Measurements from ENCODE around the gene FAM200C. TPM values are rescaled to one million over a fixed set of nuclear protein-coding genes. Genes with fewer than 3 reads are reported as not detected.

FAM200C gene
- total and polyA plus RNA-seq, 7 donors, result 0.92 to 12.3 (median 4.3) TPM

DNA sequence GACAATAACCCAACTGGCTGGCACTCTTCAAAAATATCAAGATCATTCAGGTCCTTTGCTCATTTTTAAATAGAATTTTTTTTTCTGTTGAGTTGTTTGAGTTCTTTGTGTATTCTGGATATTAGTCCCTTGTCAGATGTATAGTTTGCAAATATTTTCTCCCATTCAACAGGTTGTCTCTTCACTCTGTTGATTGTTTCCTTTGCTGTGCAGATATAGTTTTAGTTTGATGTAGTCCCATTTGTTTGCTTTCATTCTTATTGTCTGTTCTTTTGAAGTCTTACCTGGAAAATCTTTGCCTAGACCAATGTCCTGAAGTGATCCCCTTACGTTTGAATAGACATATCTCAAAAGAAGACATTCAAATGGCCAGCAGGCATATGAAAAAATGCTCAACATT, 44.6 kb upstream of the FAM200C start:
- Histone ChIP-seq H3K9me3 (no peaks in the 10 kb centered on the region), H3K27ac (no peak overlapping the region), H3K27me3 (no peaks in the 10 kb centered on the region), H3K4me1 (no peaks in the 10 kb centered on the region), H3K36me3 (no peaks in the 10 kb centered on the region), H3K4me3 (no peak overlapping the region)
- 82 to 87% methylated on average over 1 of the region's 1 CpG for WGBS, 2 donors
- TF ChIP-seq EP300 (IDR thresholded peaks at IDR 0.05) (no peak), POLR2A (IDR thresholded peaks at IDR 0.05) (no peak), POLR2AphosphoS5 (IDR thresholded peaks at IDR 0.05) (no peak)
- TF ChIP-seq, protein P1, sequence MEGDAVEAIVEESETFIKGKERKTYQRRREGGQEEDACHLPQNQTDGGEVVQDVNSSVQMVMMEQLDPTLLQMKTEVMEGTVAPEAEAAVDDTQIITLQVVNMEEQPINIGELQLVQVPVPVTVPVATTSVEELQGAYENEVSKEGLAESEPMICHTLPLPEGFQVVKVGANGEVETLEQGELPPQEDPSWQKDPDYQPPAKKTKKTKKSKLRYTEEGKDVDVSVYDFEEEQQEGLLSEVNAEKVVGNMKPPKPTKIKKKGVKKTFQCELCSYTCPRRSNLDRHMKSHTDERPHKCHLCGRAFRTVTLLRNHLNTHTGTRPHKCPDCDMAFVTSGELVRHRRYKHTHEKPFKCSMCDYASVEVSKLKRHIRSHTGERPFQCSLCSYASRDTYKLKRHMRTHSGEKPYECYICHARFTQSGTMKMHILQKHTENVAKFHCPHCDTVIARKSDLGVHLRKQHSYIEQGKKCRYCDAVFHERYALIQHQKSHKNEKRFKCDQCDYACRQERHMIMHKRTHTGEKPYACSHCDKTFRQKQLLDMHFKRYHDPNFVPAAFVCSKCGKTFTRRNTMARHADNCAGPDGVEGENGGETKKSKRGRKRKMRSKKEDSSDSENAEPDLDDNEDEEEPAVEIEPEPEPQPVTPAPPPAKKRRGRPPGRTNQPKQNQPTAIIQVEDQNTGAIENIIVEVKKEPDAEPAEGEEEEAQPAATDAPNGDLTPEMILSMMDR (IDR thresholded peaks at IDR 0.05), result no peak
- no peak for DNase-seq
- intact Hi-C loops (cut with DNase I), result loop anchor here (5.0 kb wide), 1 partner anchor 63 kb away; no protein-coding TSS in a partner anchor

DNA sequence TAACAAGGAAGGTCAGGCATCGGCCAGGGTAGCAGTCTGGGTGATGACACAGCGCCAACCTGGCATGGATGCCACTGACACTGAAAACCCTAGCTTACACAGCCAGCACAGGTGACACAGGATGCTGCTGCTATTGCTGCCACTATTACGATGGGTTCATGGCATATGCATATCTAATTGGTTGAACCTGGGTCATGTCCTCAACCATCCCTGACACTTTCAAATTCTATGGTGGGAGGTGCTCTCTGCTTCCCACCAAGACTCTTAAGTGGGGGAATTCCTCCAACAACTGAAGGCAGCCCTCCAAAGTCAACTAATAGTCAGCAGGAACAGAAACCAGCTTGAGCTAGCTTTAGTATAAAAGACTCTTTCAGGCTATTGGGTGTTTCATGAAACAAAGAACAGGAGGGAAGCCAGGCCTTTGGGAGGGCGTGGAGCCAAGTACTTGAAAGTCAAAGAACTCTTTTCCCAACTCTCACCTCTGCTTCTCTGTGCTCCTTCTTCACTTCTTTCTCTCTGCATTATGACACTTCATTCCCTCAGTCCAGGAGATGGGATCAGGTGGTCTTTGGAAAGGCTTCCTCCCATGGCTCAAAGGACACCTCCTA, 43.1 kb upstream of the FAM200C start:
- H3K27ac ChIP-seq, result no peak overlapping the region
- TF ChIP-seq POLR2A (IDR thresholded peaks at IDR 0.05) (no peak), EP300 (IDR thresholded peaks at IDR 0.05) (no peak), POLR2AphosphoS5 (IDR thresholded peaks at IDR 0.05) (no peak)
- TF ChIP-seq, protein P1 (IDR thresholded peaks at IDR 0.05), result no peak
- peaks cover 0 to 7% (median 6%) of the 10 kb centered on the region in 4 donors for H3K4me1 ChIP-seq
- 69 to 78% methylated on average over 4 of the region's 4 CpGs for WGBS, 2 donors
- H3K27me3 ChIP-seq, result no peaks in the 10 kb centered on the region
- intact Hi-C loops (cut with DNase I), result loop anchor here (5.0 kb wide), 1 partner anchor 64 kb away; no protein-coding TSS in a partner anchor
- H3K4me3 ChIP-seq, result no peak overlapping the region
- H3K9me3 ChIP-seq, result no peaks in the 10 kb centered on the region
- no peaks in the 10 kb centered on the region for H3K36me3 ChIP-seq
- DNase-seq, result no peak

DNA sequence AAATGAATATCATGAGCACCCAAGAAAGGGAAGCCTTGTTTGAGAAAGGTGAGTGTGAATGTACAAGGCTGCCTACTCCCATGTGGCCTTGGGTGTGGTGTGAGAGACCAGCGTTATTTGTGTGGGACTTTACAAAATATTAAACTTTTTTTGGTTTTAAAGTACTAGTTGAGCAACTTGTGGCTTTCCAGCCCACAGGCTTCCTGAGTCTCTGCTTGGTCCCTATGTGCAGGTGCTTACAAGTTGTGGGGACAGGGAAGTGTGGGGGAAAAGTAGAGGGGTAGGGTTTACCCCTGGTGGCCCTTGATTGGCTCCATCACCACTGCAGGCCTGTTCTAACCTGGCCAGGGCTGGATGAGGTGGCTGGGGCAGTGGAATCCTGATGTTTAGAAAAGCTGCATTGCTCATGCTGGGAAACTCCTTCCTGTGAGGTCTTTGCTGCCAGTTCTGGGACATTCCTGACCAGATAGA, 41.5 kb upstream of the FAM200C start:
- TF ChIP-seq POLR2AphosphoS5 (IDR thresholded peaks at IDR 0.05), result no peak
- no peak for TF ChIP-seq POLR2A (IDR thresholded peaks at IDR 0.05)
- TF ChIP-seq EP300 (IDR thresholded peaks at IDR 0.05), result no peak
- TF ChIP-seq, protein P1 (IDR thresholded peaks at IDR 0.05), result no peak
- no peak overlapping the region for H3K27ac ChIP-seq
- peaks cover 0 to 7% (median 6%) of the 10 kb centered on the region in 4 donors for H3K4me1 ChIP-seq
- 22 to 64% methylated on average over 1 of the region's 1 CpG for WGBS, 2 donors
- intact Hi-C loops (cut with DNase I), result loop anchor here (5.0 kb wide), 1 partner anchor 66 kb away; no protein-coding TSS in a partner anchor
- H3K9me3 ChIP-seq, result no peaks in the 10 kb centered on the region
- DNase-seq, result no peak
- H3K27me3 ChIP-seq, result no peaks in the 10 kb centered on the region
- no peaks in the 10 kb centered on the region for H3K36me3 ChIP-seq
- H3K4me3 ChIP-seq, result no peak overlapping the region

DNA sequence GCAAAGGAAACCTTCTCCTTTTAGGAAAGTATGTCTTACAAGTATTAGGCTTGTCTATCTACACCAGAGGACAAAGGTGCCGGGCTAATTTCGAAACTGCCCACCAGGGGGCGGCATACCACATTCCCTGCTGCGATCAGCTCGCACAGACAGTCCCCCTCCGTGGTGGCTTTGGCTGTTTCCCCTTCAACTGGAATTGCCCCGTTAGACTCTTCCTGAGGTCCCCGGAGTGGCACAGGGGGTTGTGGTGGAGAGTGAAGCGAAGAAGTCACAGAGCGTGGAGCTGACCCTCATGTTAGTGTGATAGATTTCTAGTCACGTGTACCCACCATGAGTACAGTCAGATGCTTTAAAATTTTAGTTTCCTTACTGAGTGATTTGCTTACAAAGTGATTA, 39.3 kb upstream of the FAM200C start:
- H3K4me3 ChIP-seq, result peak overlapping the region; percentile 1 to 45 (median 35)
- TF ChIP-seq, protein P1 (IDR thresholded peaks at IDR 0.05), result peak; percentile 36 to 95 (median 77)
- TF ChIP-seq POLR2AphosphoS5 (IDR thresholded peaks at IDR 0.05), result no peak
- WGBS, 2 donors, result 0 to 1% methylated on average over 11 of the region's 11 CpGs
- intact Hi-C loops (cut with DNase I), result no loop called here
- no peaks in the 10 kb centered on the region for H3K36me3 ChIP-seq
- H3K27ac ChIP-seq, result peak overlapping the region in 2 of 4 donors; percentile 15 to 21
- no peaks in the 10 kb centered on the region for H3K9me3 ChIP-seq
- H3K4me1 ChIP-seq, result peaks cover 0 to 7% (median 6%) of the 10 kb centered on the region in 4 donors
- no peaks in the 10 kb centered on the region for H3K27me3 ChIP-seq
- DNase-seq, result peak; percentile 91

All from sigmoid colon (tissue), 7 donors.